GM15510 (cell line): Measurements from ENCODE around the gene ENOX1.

Experiments used
- POLR2A ChIP-seq: IDR thresholded peaks from 3 replicates; pipeline ENCODE4 v1.6.1; 2011; ENCODE audit warnings: borderline replicate concordance; ENCODE audit not compliant: insufficient read length; ENCODE audit errors: extremely low read depth

ENOX1 gene

GRCh38 chr13:43583321-43583720, 203.5 kb downstream of the ENOX1 start:
- no peak for TF ChIP-seq POLR2A

DNA sequence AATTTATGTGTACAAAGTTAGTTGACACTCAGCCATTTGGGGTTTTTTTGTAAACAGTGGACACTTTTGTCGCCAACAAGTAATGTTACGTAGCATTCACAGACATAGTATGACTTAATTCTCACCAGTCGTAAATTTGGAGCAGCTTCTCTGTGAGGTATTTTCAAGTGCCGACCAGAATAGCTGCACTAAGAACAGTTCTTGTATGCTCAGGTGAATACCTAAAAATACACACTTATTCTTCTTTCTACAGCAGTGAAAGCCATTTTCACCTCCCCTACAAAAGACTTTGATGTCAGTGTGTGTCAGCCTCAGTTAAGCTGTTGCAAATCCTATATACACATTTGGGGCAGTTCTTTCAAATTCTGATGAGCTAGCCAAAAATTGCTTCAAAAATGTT, 206.5 kb downstream of the ENOX1 start:
- TF ChIP-seq POLR2A = no peak

- no peak for TF ChIP-seq POLR2A
These were observed 207.5 kb downstream of the ENOX1 start for GRCh38 chr13:43579321-43579720.

GRCh38 chr13:43574605-43575004, 212.2 kb downstream of the ENOX1 start:
- no peak for TF ChIP-seq POLR2A

- no peak for TF ChIP-seq POLR2A
These were observed 212.8 kb downstream of the ENOX1 start for GRCh38 chr13:43573802-43574514.

GRCh38 chr13:43573361-43573740, 213.4 kb downstream of the ENOX1 start:
- TF ChIP-seq POLR2A = no peak

DNA sequence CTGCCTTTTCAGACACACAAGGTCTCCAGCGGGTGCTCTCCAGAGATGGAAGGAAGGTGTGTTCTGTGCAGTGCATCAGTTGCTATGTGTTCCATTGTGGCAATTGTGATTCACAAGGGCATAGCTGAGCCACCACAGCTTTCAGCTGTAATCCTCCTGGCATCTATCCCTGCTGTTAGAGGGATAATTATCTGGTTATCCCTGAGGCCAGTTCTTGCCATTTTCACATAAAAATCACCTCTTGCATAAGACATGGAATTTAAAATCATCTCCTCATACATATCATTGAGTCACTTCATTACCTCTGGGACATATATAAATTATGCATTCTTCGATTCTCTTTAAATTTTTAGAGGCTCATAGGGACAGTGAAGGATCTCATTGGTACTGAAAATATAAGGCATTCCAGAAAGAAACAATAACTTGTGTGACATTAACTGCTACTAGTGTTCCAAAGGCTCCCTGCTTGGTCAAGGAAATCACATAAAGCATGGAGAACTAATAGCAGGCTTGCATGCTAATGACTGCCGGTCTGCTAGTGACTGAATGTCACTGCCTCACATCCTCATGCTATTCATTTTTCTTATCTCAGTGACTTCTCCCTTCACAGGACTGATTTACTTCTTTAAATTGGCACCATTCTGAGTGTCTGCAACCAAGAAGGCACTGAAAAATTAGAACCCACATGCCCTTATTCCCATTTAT, 214.0 kb downstream of the ENOX1 start:
- TF ChIP-seq POLR2A = no peak

GRCh38 chr13:43569658-43570057, 217.1 kb downstream of the ENOX1 start:
- TF ChIP-seq POLR2A = no peak

DNA sequence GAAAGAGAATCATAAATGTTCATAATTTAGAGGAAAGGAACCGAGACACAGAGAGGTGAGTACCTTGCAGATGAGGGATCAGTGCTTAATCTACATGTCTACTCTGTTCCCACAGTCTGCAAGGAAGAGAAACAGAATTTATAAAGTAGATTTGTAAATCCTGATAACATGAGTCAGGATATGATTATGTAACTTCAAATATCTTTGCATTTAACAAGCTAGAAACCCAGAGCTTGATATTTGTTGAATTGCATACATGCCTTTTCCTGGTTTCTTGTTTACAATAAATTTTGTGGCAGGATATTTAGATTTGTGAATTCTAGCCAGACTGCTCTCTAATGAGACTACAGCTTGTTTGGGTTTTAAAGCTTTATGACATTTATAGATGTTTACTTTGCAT, 219.2 kb downstream of the ENOX1 start:
- TF ChIP-seq POLR2A = no peak

DNA sequence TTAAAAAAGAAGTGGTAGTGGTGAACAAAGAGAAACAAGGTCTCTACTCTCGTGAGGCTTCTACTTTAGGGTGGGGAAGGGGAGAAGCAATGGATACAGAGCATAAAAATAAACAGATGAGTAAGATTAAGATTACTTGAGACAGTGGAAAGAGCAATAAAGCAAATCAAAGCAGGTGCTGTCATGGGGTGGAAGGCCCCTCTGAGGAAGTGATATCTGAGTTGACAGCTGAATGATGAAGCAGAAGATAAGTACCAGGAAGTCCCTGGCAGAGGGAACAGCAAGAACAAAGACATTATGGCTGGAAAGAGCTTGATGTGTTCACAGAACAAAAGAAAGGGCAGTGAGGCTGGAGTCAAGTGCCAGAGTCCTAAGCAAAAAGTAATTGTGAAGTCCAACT, 221.8 kb downstream of the ENOX1 start:
- no peak for TF ChIP-seq POLR2A

DNA sequence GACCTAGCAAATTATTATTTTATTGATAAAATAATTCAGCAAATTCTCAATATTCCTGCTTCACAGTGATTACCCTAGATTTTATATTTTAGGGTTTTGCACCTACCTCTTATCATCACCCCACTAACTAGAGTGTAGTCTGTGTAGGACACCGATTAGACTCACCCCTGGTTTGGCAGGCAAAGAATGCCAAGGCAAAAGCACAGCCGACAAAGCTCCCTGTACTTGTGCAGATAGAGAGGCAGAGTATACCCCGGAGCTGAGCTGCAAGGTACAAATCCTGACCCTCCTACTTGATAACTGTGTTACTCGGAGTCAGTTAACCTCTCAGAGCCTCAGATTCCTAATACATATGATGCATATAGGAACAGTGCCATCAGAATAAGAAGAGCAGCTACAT, 225.7 kb downstream of the ENOX1 start:
- no peak for TF ChIP-seq POLR2A

DNA sequence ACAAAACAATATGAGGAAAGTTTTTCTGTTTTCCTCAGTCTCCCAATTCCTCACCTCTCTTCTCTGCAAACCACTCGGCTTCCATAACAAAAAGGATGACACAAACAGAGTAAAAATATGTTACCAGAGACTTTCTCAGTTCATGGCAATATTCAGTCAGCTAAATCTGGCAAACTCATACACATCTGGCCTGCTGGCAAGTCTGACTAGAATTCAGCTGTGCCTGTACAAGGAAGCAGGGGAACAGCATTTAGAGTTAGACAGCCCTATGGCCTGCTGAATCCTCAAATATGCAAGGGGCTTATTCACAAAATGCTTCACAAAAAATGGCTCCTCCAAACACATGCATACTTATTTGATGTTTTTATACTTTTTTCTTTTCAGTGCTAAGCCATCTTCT, 227.8 kb downstream of the ENOX1 start:
- TF ChIP-seq POLR2A = no peak

DNA sequence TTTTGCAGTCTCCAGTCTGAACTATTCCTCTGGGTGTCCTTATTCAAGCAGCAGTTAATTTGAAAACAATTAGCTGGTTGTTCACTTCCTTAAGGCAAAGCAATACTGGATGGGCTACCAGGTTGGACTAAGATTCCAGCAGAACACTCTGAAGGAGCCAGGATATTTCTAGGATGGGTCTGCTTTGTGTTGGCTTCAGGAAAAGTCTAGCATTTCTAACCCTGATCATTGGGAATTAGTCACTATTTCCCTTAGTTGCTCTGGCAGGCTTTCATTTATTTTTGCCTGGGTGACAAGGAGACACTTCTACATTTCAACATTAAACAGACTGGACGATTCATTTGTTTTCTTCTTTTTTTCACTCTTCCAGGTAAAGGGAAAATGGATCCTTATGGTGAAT, 228.4 kb downstream of the ENOX1 start:
- TF ChIP-seq POLR2A = no peak

GRCh38 chr13:43555667-43556066, 231.1 kb downstream of the ENOX1 start:
- no peak for TF ChIP-seq POLR2A

- TF ChIP-seq POLR2A = no peak
These were observed 234.8 kb downstream of the ENOX1 start for GRCh38 chr13:43551897-43552456.

GRCh38 chr13:43546816-43547215, 240.0 kb downstream of the ENOX1 start:
- TF ChIP-seq POLR2A = no peak
